ENCODE data around the gene DAPK1.

Gene DAPK1

DNA sequence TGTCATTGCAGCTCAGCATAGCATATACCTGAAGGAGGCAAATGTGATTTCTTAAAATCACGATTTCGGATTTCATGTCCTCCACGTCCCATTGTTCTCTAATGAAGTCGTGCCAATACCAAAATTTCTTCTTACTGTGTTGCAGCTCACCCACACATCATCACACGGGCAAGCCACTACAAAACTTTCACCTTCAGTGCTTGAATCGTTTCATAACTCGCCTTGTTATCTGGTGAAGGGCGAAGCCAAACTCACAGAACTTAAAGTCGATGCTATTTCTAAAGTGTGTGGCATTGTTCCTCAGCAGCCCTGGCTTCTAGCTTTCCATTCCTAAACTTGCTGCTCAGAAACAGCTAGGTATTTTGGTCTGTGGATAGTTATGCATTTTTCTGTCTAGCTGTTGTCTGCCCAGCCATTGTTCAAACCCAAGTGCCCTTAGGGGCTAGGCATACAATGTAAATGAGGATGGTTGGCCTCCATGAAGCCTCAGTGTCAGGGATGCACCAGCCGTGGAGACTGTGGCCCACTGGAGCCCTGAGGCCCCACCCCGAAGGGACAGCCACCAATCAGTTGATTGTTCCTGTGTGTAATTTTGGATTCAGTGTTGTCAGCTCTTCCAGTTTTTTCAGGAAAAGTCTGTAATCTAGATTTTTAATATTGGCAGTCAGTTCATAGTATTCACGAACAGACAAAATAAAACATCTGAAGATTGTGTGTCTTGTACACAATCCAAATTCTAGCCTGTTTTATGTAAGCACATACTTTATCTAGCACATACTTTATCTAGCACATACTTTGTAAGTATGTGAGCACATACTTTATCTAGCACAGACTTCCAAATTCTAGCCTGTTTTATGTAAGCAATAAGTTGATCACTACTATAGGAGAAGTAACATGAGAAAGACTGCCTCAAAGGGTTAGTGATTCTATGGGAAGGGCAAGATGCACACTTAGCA is 112.8 kb downstream of the DAPK1 start:
- FAIRE-seq (no peak), DNase-seq (ENCODE audit: low spot score) (no peak)

DNA sequence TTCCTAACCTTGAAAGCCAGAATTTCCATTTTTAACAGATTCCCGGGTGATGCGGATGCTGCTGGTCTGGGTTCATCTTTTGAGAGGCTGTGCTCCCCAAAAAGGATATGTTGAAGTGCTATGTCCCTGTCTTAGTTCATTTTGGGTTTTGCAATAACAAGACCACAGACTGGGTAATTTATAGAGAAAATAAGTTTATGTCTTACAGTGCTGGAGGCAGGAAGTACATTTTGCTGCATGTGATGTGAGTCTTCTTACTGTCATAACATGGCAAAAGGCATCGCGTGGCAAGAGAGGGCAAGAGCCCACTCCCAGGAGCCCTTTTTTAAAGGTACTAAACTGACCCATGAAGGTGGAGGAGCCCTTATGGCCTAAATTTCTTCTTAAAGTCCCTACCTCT is 114.1 kb downstream of the DAPK1 start:
- no peak for DNase-seq (ENCODE audit: low spot score)
- no peak for FAIRE-seq

DNA sequence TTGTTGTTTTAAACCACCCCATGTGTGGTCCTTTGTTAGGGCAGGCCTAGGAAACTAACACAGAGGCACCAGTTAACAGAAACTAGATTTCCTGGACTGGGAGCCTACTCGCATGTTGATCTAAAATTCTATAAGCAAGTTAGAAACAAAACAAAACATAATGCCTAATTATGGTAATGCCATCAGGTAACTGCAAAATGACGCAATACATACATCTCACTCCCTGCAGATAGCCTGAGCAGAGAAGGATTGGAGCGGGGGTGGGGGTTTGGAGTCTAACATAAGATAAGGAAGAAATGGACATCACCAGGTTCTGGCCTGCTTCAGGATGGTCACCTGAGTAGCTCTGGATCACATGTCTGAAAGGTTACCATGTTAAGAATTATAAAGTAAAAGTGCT is 114.9 kb downstream of the DAPK1 start:
- DNase-seq (ENCODE audit: low spot score) (no peak), FAIRE-seq (no peak)

DNA sequence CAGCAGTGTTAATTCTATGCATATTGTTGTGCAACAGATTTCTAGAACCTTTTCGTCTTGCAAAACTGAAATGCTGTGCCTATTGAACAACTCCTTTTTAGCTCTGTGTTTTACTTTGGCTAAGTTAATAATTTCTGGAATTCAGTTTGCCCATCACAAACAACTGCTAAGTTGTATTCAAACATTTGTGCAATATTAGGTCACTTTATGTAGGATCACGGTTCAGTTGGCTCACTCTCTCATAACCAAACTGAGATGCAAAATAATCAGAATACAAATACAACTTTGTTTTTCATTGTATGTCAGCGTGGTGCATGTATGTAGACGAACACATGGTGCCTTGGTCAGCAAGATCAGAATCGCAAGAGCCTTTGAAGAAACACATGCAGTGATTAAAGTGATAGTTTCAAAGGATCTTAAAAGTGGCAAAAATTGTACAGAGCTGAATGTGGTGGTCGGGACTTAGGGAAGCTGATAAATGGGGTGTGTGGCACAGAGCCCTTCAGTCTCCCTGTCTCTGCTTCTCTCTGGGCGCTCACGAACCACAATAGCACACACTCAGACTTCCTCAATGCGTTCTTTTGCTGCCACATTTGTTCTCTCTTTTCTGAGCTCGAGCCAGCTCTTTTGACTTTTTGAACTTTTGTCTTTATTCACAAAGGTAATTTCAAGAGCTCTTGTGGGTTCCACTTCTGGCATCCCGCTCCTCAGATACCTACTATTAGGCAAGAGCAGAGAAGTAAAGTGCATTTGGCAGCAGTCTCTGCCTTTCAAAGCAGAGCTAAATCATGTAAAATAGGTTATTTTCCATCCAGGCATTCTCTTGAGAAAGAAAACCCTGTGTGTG is 115.8 kb downstream of the DAPK1 start:
- DNase-seq (ENCODE audit: low spot score) (no peak), FAIRE-seq (no peak)

DNA sequence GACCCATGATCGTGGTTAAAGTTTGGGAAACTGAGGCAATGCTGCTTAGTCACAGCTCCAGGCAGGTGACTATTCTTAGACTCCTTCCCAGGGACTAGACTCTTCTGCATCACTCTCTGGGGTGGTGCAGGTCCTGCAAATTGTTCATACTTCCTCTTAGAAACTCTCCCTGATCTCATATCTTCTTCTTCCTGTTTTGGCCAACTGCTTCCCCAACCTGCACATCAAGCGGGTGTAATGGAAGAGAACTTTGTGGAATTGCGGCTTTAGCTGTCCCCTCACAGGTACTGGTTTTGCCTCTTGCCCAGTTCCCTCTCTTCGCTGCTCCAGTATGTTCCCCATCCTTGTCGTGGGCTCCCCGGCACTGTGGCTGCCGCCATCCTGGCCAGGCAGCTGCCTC is 116.7 kb downstream of the DAPK1 start:
- FAIRE-seq (no peak), DNase-seq (ENCODE audit: low spot score) (no peak)

DNA sequence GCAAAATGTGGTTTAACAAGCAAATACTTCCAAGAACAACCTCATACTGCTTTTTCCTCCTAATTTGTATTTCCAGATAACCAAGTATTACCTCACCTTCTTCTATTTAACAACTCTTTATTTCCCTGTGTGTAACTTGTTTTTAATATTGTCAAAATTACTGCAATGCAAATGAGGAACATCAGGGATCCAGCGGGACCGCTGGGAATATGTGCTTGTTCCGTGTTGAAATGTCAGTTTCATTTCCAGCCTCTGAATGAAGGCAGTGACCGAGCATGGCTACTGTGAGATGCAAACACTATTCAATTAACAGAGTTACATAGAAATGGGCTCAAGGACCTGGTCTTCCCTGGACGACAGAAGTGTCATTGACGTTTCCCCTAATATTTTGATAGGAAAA is 117.5 kb downstream of the DAPK1 start:
- no peak for FAIRE-seq
- no peak for DNase-seq (ENCODE audit: low spot score)

DNA sequence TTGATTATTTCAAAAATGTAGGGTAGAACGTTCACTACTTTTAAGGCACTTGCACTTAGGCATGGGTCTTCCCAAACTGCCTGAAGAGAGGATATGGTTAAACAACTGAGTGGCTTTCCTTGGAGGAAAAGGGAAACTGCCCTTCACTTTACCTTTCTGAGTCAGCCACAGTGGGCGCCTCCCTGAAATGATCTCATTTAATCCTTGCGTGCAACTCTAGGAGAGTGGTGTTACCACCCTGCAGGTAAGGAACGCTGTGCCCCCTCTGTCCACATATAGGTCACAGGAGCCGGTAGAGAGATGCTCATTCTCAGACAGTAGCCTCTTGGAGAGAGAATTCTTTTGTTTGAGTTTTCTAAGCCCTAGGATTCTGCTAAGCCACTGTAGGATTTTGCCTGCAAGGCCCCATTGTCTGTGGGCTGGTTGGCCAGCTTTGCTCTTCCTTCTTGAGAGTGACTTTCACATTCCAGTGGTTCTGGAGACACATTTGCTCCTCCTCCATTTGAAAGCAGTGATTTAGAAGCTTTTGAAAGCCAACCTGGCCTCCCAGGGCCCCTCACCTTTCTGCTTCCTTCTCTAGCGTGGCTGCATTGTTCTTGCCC is 118.0 kb downstream of the DAPK1 start:
- no peak for FAIRE-seq

DNA sequence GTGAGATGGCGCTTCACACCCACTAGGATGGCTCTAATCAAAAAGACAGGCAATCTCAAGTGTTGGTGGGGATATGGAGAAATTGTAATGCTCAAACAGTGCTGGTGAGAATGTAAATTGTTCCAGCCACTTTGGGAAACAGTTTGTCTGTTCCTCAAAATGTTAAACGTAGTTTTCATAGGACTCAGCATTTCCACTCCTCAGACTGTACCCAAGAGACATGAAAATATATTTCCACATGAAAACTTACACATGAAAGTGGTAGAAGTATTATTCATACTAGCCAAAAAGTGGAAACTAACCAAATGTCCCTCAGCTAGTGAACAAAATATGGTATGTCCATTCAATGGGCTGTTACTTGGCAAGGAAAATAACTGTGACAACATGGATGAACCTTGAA is 120.6 kb downstream of the DAPK1 start:
- FAIRE-seq (no peak), DNase-seq (ENCODE audit: low spot score) (no peak)

More for the DNA sequence above, 118.0 kb downstream of the DAPK1 start:
- DNase-seq (ENCODE audit: low spot score), result peak; percentile 17

DNA sequence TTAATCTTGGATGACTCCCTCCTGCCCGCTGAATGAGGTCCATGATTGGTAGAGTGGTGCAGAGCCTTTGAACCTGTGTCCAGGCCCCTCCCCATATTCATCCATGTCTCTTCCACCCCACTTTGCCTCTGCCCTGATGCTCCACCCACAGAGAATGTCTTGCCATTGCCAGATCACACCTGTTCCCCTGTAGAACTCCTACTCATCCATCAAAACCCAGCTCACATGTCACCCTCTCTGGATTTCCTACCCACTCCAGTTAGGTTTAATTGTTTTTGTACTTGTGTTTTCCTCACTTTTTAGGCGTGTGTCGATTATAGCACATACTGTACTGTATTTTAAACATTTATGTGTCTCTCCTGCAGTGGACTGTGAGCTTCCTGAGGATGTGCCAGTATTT is 121.3 kb downstream of the DAPK1 start:
- FAIRE-seq (no peak), DNase-seq (ENCODE audit: low spot score) (no peak)

DNA sequence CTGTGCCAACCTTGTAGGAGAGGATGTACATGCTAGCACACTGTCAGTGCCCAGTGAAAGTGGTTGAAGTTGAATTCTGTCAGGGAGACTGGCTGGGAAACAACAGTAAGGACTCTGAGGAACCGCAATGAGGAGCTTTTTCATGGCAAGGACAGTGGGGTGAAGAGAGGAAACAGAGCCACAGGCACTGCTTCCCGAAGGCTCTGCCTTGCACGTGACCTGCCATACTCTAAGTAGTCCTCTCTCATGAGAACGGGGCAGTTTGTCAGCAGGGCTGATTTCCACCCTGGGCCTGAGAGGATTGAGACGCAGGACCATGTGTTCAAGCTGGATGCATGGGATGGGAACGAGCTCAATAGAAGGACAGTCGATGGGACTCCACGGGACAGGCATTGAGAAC is 121.7 kb downstream of the DAPK1 start:
- FAIRE-seq, result no peak
- no peak for DNase-seq (ENCODE audit: low spot score)

DNA sequence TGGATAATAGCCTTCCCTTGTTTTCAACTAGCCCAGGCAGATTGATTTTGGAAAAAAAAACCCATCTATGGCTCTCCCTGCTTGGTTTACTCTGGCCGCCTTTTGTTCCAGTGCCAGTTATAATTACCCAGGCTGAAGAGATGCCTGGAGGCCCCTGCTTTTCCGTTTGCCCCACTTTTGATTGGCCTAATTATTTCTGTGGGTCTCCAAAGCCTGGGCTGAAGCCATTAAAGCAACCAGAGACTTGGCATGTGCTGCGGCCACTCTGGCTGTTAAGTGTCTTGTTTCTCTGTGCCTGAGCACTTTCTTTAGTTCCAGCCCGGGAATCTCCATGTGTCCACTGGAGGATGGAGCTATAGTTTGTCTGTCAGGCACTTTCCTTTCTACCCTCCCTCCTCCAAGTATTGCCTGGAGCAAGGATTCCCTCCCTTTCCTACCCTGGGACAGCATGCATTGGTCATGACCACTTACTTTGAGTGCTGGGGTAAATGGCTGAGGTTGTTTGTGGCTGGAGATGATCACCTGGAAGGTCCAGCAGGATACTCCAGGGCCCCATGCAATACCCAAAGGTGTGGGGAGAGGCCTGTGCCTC is 123.2 kb downstream of the DAPK1 start:
- FAIRE-seq, result no peak
- DNase-seq (ENCODE audit: low spot score), result no peak

DNA sequence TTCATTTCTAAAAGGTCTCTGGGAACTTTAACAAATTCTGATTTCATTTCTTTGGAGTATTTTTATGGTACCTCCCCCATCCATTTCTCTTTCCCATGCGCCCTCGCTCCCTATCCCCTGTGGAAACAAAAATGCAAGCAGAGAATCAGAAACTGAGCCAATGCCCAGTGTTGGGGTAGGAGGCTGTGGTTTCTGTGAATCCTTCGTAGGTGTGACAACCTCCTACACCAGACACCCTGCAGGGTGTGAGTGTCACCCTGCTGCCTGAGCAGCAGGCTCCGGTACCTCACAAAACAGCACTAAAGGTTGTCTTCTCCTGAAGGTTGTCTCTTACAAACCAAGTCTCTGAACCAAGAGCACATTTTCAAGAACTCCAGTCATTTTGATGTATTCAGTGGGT is 124.4 kb downstream of the DAPK1 start:
- DNase-seq (ENCODE audit: low spot score), result no peak
- FAIRE-seq, result no peak

DNA sequence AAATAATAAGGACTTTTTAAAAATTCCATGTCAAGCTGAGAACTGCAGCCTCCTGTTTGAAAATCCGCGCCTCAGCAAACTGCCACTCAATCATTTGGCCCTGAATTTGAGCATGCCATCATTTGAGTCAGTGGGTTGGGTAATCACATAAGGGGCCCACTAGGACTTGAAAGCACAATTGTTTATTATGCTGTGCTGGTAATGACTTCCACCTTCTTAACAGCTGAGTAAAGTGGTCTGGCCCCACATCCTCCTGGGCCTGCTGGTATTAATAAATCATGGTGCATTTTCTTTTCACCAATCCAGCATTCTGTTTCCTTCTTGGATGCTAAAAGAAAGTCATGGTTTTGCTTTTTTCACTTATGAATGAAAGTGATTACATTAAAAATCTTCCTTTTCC is 125.3 kb downstream of the DAPK1 start:
- FAIRE-seq (no peak), DNase-seq (ENCODE audit: low spot score) (no peak)

DNA sequence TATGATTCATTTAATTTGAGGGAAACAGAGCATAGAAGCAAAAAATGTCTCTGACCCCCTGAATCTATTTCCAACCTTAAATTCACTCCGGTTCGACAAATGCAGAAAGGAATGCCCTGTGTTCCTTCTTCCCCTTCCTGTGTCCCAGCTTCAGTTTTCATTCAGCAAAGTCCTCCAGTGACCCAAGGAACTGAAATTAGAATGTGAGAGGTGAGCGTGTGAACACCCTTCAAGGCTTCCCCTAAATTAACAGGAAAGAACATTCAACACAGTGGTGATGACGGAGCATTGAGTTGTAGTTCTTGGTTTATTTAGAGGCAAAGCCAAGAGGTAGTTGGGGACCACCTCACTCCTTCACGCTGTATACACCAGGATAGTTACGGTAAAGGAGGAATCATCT is 130.7 kb downstream of the DAPK1 start:
- no peak for FAIRE-seq
- DNase-seq (ENCODE audit: low spot score), result no peak

DNA sequence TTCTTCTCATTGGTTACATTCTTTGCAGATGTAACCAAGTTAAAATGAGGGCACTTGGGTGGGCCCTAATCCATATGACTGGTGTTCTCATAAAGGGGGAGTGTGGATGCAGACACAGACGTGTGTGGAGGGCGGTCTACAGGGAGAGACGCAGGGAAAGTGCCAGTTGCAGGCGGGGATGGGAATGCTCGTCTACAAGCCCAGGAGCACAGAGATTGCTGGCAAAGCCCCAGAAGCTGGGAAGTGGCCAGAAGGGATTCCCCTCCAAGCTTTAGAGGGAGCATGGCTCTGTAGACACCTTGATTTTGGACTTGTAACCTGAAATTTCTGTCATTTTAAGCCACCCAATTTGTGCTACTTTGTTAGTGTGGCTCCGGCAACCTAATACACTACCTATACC is 131.4 kb downstream of the DAPK1 start:
- DNase-seq (ENCODE audit: low spot score) (no peak), FAIRE-seq (no peak)

DNA sequence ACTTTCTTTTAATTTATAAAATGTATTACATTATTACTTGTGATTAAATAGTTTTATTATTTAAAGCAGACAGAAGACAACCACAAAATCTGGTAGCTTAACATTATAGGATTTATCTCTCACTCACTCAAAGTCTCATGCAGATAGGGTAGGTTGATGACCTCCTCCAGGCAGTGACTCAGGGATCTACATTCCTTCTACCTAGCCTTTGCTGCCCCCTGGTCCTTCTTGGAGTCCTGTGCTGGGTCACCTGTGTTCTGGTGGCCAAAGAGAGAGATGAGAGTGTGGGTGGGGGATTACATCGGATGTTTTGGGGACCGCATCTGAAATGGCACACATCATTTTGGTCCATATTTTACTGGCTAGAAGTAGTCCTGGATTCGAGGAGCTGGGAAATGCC is 132.6 kb downstream of the DAPK1 start:
- no peak for FAIRE-seq
- DNase-seq (ENCODE audit: low spot score), result no peak

DNA sequence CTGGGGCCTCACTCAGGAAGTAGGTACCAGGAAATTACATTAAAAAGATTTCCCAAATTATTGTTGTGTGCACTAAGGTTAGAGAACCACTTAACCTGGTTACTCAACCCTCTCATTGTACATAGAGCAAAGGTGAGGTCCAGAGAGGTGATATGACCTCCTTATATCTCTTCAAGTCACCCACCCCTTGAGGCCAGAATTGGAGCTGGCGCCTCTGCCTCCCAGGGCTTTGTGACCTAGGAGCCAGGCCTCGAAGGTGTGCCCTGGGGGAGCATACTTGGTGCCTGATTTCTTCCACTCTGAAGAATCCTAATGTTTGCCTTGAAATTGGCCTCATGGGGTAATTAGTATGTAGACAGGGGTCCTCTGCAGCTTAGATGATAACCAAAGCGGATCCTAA is 133.2 kb downstream of the DAPK1 start:
- DNase-seq (ENCODE audit: low spot score) (no peak), FAIRE-seq (no peak)

DNA sequence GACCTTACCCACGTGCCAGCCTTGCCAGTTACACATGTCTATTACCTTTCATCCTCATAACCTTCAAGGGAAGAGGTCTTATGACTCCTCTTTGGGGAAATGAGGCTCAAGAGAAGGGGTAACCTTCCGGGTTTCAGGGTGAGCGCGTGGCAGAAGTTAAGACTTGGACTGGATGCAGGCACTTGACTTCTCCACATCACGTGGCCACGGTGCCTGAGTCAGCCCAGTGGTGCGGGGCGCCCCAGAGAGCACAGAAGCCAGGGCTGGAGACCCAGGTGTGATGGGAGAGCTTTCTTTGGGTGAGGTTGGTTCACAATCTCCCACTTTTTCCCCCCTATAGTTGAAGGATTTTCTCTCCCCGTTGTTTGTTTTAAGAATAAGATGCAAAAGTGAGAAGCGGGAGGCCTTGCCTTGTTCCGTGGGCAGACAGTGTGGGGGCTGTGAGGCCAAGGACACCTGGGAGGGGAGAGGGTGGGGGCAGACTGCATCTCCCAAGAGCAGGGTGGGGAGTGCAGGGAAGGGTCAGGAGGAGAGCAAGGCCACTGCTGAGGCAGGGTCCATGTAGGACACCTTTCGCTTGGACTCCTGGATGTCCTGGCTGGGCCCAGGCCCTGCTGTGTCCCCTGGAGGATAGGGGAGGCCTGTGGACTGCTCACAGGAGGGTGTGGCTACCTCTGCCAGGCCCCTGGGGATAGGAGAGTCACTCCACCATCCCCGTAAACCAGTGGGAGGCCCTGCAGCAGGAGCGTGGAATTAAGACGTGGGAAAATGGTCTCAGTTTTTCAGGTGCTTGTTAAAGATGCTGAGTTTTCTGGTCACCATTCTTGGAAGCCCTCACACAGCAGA is 138.2 kb downstream of the DAPK1 start:
- no peak for DNase-seq (ENCODE audit: low spot score)
- no peak for FAIRE-seq

DNA sequence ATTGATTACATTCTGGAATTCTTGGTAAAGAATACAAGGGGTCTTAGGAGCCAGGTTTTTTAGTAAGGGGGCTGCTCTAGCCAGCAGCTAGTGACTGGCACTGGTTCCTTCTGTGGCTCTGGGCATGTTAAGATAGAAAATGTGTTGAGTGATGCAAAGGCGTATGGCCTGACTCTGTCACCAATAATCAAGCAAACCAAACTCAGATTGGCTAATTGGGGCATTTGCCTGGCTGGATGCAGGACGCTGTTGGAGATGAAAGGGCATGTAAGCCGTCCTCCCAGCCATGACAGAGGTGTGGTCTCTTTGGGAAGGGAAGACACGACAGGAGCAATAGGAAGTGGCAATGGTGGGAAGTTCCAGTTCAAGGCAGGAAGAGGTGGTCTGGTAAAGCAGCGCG is 140.6 kb downstream of the DAPK1 start:
- no peak for DNase-seq (ENCODE audit: low spot score)
- FAIRE-seq, result no peak

DNA sequence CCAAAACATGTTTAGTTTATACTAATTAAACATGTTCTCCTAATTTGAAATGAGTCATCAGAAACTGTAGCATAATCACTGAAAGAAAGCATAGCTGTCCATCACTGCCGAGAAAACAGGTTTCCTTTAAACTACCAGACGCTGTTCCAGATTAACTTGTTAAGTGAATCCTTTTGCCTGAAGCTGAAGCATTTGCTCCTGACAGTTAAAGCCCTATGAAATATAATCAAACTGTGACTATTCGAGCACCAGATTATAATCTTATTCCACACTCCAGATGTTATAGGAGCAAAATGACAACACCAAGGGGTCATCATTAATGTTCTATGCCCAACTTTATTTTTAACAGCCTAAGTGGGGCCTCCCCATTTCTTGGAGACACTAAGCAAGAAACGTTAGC is 142.3 kb downstream of the DAPK1 start:
- DNase-seq (ENCODE audit: low spot score), result no peak
- FAIRE-seq, result no peak

DNA sequence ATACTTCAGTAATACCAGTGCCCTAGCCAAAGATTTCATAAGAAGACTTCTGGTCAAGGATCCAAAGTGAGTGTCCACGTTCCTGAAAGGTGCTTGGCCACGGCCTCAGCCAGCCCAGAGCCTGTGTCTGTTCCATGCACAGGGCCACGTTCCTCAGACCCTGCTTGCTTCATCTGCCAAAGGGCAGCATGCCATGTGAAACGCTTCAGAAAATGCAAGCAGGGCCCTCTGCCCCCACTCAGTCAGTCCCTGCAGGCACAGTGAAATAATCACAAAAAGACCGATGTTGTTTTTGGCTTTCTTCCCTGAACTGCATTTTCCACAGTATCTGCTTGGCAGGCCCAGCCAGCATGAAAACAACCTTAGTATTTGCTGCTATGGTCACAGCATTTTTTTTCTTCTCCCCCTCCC is 142.7 kb downstream of the DAPK1 start:
- FAIRE-seq (no peak), DNase-seq (ENCODE audit: low spot score) (no peak)

Measured in urothelium cell line (cell line).